Upper lobe of left lung (tissue), 6 donors: ENCODE data around the gene ST6GALNAC1. TPM values are rescaled to one million over a fixed set of nuclear protein-coding genes. Genes with fewer than 3 reads are reported as not detected.

Experiments used
- ATAC-seq, 2 donors: fragments of 200-7000 bp; cut with Tn5 transposase; one replicate each; pipeline ENCODE4 v1.9.1; 2022; ENCODE audit warnings: mild to moderate bottlenecking in 2 of 2, moderate library complexity in 2 of 2; ENCODE audit not compliant: low FRiP score in 2 of 2
- DNase-seq, 2 donors: peaks; one replicate each; pipeline ENCODE4 v3.0.0-alpha.2; 2019 to 2020
- H3K27ac ChIP-seq, 4 donors: fragments of 200-600 bp; sonication (generic); one replicate each; pipeline ENCODE4 v1.5.1; 2016 to 2019
- H3K27me3 ChIP-seq, 4 donors: fragments of 200-600 bp; sonication (generic); one replicate each; pipeline ENCODE4 v1.5.1; 2017 to 2019
- H3K36me3 ChIP-seq, 4 donors: fragments of 200-600 bp; sonication (generic); one replicate each; pipeline ENCODE4 v1.5.1; 2016 to 2019
- H3K4me1 ChIP-seq, 4 donors: fragments of 200-600 bp; sonication (generic); one replicate each; pipeline ENCODE4 v1.5.1; 2018 to 2019
- H3K4me3 ChIP-seq, 4 donors: fragments of 200-600 bp; sonication (generic); one replicate each; pipeline ENCODE4 v1.5.1; 2017 to 2019; ENCODE audit warnings: mild to moderate bottlenecking in 2 of 4, moderate library complexity in 1 of 4
- H3K9me3 ChIP-seq, 4 donors: fragments of 200-600 bp; sonication (generic); one replicate each; pipeline ENCODE4 v1.5.1; 2018 to 2019
- CTCF ChIP-seq, 6 experiments: fragments of 450-650 bp in 4 of 6; fragments of 200-600 bp in 2 of 6; sonication (generic) in 2 of 6; IDR thresholded peaks; one replicate each; pipeline ENCODE4 v1.5.1; 2016 to 2019; ENCODE audit warnings: antibody characterized with exemption in 6 of 6
- EP300 ChIP-seq, 4 donors: sonication (generic); formaldehyde crosslinking; IDR thresholded peaks; one replicate each; pipeline ENCODE4 v1.5.1; 2017; ENCODE audit warnings: antibody characterized with exemption in 4 of 4, control low read depth in 2 of 4
- POLR2A ChIP-seq, 4 donors: fragments of 450-650 bp; IDR thresholded peaks; one replicate each; pipeline ENCODE4 v1.5.1; 2016 to 2017; ENCODE audit warnings: antibody characterized with exemption in 4 of 4, mild to moderate bottlenecking in 2 of 4
- POLR2AphosphoS5 ChIP-seq, 2 donors: sonication (generic); formaldehyde crosslinking; IDR thresholded peaks; one replicate each; pipeline ENCODE4 v1.5.1; 2017; ENCODE audit warnings: antibody characterized with exemption in 2 of 2
- WGBS, 2 donors: methylation state at CpG; one replicate each; pipeline ENCODE4 v1.1.5; 2017 to 2018; 5-methylcytosine and 5-hydroxymethylcytosine counted together
- total RNA-seq, 6 donors: library from RNA; depleted of rRNA in 4 of 6; stranded (reverse); fragments of >200 nt in 4 of 6; gene quantifications; one replicate each; pipeline versions ENCODE4 v1.1.0 to v1.2.1, GENCODE V29; 2016 to 2021
- donor health status: DM: no; HTN: no; CAD: no; lungs with moderate emphysema.
- donor health status: DM: no; HTN: yes; CAD: no; lungs with severe emphysema.

ST6GALNAC1 gene
- total RNA-seq, 6 donors from 2014 or later, result 8.3 to 20.4 (median 19.1) TPM

- WGBS, 2 donors, result 1 to 13% methylated on average over 6 to 32 of the region's 84 CpGs
- peak; percentile 90 to 95 for DNase-seq
- TF ChIP-seq POLR2AphosphoS5 (IDR thresholded peaks at IDR 0.05), result peak; percentile 13 to 33
- TF ChIP-seq EP300 (IDR thresholded peaks at IDR 0.05), result no peak
- TF ChIP-seq POLR2A (IDR thresholded peaks at IDR 0.05), result peak in 3 of 4 donors; percentile 59 to 84 (median 66)
- peak; percentile 57 to 89 (median 75) for TF ChIP-seq CTCF (IDR thresholded peaks at IDR 0.05)
- Histone ChIP-seq H3K36me3 (no peaks in the 10 kb centered on the region), H3K9me3 (no peaks in the 10 kb centered on the region), H3K27me3 (peaks cover 0 to 3% (median 0%) of the 10 kb centered on the region in 4 donors), H3K4me3 (peak within 1 kb of the TSS; percentile 57 to 70 (median 62)), H3K4me1 (peaks cover 12 to 31% (median 18%) of the 10 kb centered on the region in 4 donors), H3K27ac (peak within 1 kb of the TSS; percentile 81 to 89 (median 82))
- ATAC-seq, result peak; percentile 90 to 95
Observed at GRCh38 chr17:76585649-76586593, 57.6 kb downstream of the ST6GALNAC1 start, which contains the start of gene ST6GALNAC2. TSS of gene ST6GALNAC2 (minus strand) at chr17:76585860. CDS start at chr17:76585808, 52 bp downstream.

- peak overlapping the region; percentile 57 to 70 (median 62) for H3K4me3 ChIP-seq
- peak; percentile 48 to 90 for DNase-seq
- H3K4me1 ChIP-seq, result peaks cover 12 to 31% (median 18%) of the 10 kb centered on the region in 4 donors
- H3K27ac ChIP-seq, result peak overlapping the region; percentile 81 to 89 (median 82)
- no peaks in the 10 kb centered on the region for H3K36me3 ChIP-seq
- ATAC-seq, result peak in 1 of 2 donors; percentile 79
- peaks cover 0 to 3% (median 0%) of the 10 kb centered on the region in 4 donors for H3K27me3 ChIP-seq
- WGBS, 2 donors, result 1 to 2% methylated on average over 16 to 58 of the region's 62 CpGs
- no peaks in the 10 kb centered on the region for H3K9me3 ChIP-seq
- TF ChIP-seq POLR2A (IDR thresholded peaks at IDR 0.05), result peak in 1 of 4 donors; percentile 12
- no peak for TF ChIP-seq POLR2AphosphoS5 (IDR thresholded peaks at IDR 0.05)
Observed at GRCh38 chr17:76585033-76585648, 58.4 kb downstream of the ST6GALNAC1 start.

GRCh38 chr17:76584427-76585032 is 59.0 kb downstream of the ST6GALNAC1 start:
- Histone ChIP-seq H3K27ac (peak overlapping the region; percentile 81 to 89 (median 82)), H3K9me3 (no peaks in the 10 kb centered on the region), H3K27me3 (peaks cover 0 to 3% (median 0%) of the 10 kb centered on the region in 4 donors), H3K36me3 (no peaks in the 10 kb centered on the region), H3K4me3 (peak overlapping the region; percentile 57 to 70 (median 62)), H3K4me1 (peaks cover 12 to 31% (median 18%) of the 10 kb centered on the region in 4 donors)
- 23 to 26% methylated on average over 17 of the region's 17 CpGs for WGBS, 2 donors
- DNase-seq (peak in 1 of 2 donors; percentile 45), ATAC-seq (peak in 1 of 2 donors; percentile 2)
- TF ChIP-seq EP300 (IDR thresholded peaks at IDR 0.05), result no peak
- TF ChIP-seq POLR2A (IDR thresholded peaks at IDR 0.05), result no peak
- TF ChIP-seq POLR2AphosphoS5 (IDR thresholded peaks at IDR 0.05), result no peak
- no peak for TF ChIP-seq CTCF (IDR thresholded peaks at IDR 0.05)

- Histone ChIP-seq H3K4me1 (peaks cover 12 to 31% (median 18%) of the 10 kb centered on the region in 4 donors), H3K36me3 (no peaks in the 10 kb centered on the region), H3K4me3 (no peak overlapping the region), H3K9me3 (no peaks in the 10 kb centered on the region), H3K27me3 (peaks cover 0 to 3% (median 0%) of the 10 kb centered on the region in 4 donors), H3K27ac (no peak overlapping the region)
- no peak for TF ChIP-seq EP300 (IDR thresholded peaks at IDR 0.05)
- TF ChIP-seq CTCF (IDR thresholded peaks at IDR 0.05), result no peak
- TF ChIP-seq POLR2AphosphoS5 (IDR thresholded peaks at IDR 0.05), result no peak
- no peak for TF ChIP-seq POLR2A (IDR thresholded peaks at IDR 0.05)
- WGBS, 2 donors, result 53 to 65% methylated on average over 3 of the region's 3 CpGs
- ATAC-seq (no peak), DNase-seq (no peak)
Observed at GRCh38 chr17:76582660-76583059, 60.9 kb downstream of the ST6GALNAC1 start.
